NCI-H1092 (cell line): Measurements from ENCODE around the gene RMND1.
"Not testable (repeated sequence)": the region's sequence is repeated elsewhere in the genome, so short reads cannot be mapped to it uniquely, and the experiment has no call there.

Source experiments
- DNase-seq: peaks from one replicate; lab custom pipeline; 2025; lab: John Stamatoyannopoulos, UW

The RMND1 gene

DNA sequence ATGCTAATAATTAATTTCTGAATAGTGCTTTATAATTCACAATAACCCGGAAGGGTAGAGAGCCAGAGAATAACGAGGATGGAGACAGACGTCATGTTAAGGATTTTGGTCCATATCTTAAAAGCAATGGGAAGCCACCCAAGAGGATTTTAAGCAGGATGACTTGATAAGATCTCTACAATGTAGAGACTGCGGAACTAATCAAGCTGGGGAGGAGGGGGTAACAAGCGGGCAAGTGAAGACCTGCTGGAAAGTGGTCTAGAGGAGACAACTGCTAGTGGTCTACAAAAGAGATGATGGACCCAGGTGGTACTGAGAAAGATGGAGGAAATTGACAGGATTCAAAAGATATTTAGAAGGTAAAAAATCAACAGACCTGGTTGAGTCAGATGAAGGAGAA, 67.8 kb downstream of the RMND1 start:
- DNase-seq, result no peak

DNA sequence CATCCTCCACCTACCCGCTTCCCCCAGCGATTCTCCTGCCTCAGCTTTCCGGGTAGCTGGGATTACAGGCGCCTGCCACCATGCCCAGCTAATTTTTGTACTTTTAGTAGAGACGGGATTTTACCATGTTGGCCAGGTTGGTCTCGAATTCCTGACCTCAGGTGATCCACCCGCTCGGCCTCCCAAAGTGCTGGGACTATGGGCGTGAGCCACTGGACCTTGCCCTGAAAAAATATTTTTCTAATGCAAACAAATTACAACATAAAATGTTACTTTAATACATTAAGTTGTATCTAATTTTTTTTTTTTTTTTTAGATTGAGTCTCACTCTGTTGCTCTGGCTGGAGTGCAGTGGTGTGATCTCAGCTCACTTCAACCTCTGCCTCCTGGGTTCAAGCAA, 69.3 kb downstream of the RMND1 start:
- DNase-seq, result not testable (repeated sequence)

DNA sequence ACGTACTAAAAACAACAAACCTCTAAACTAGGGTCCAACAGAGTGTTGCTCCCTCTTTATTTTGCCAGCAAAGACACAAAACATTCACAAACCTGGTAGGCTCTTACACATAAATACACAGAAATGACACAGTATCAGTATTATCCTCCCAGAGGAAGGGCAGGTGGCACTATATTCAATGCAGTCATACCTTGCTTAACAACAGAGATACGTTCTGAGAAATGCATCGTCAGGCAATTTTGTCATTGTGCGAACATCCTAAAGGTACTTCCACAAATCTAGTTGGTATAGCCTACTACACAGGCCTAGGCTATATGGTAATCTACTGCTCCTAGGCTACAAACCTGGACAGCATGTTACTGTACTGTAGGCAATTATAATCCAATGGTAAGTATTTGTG, 70.2 kb downstream of the RMND1 start:
- no peak for DNase-seq

DNA sequence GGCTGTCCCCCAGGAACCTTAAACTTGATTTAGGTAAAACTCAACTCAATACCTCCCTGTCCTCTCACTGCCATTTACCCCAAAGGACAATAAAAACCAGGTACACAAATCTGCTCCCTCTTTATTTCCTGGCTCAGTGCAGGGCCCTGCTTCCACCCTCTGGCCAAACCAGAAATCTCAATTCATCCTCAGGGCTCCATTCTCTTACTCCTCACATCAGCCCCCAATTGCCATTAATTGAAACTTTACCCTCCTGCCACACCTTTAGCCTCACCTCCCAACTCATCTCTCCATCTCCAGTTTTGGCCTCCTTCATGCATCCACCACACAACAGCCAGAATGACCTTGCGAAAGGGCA, 71.1 kb downstream of the RMND1 start:
- no peak for DNase-seq

DNA sequence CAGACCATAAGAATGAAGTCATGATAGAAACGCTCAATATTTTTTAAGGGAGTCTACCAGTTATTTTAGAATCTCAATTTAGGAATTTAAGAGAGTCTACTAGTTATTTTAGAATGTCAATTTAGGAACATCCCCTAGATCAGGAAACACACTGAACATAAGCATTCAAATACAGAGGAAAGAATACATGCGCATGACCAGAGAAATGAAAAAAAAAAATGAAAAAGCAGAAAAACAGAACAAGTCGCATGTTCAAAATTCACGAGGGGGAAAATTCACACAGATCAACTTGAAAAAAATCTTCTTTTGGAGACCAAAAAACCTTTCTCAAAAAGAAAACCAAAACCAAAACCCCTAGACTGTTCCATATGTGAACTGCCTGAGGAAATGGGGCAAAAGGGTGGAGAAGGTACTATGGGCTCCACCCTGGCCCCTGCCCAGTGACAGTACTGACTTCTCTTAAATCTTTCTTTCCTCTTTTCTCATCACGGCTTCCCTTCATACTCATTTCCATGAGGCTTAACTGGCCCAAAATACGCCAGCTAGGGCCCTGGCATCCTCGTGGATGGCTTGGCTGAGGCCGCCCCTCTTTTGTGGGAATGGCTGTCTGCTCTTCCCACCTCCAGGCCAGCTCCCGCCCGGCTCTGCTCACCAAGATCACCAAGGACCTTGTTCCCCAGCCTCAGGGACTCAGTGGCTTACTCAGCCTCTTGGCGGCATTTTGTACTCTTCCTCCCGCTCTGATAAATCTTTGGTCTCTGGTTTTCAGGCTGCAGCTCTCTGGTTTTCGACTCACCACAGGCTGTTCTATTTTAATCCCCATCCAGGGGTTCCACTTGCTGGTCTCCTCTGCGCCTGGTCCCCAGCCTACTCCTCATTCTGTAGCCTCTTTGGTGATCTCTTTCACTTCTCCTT, 71.7 kb downstream of the RMND1 start:
- DNase-seq, result no peak

DNA sequence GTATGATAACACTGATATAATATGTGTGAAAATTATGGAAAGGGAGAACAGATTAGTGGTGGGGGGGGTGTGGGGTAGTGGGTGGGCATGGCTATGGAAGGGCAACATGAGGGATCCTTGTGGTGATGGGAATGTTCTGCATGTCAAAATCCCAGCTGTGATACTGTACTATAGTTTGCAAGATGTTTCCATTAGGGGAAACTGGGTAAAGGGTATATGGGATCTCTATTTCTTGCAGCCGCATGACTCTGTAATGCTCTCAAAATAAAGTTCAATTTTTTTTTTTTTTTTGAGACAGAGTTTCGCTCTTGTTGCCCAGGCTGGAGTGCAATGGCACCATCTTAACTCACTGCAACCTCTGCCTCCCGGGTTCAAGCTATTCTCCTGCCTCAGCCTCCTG, 74.8 kb downstream of the RMND1 start:
- DNase-seq, result no peak

DNA sequence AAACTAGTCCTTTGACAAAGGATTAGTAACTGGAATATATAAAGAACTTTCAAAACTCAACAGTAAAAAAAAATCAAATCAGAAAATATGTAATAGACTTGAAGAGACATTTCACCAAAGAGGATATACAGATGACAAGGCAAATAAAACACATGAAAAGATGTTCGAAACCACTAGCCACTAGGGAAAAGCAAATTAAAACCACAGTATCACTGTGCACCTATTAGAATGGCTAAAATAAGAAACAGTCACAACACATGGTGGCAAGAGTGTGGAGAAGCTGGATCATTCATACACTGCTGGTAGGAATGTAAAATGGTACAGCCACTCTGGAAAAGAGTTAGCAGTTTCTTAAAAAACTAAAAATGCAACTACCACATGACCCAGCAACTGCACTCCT, 75.5 kb downstream of the RMND1 start:
- no peak for DNase-seq

DNA sequence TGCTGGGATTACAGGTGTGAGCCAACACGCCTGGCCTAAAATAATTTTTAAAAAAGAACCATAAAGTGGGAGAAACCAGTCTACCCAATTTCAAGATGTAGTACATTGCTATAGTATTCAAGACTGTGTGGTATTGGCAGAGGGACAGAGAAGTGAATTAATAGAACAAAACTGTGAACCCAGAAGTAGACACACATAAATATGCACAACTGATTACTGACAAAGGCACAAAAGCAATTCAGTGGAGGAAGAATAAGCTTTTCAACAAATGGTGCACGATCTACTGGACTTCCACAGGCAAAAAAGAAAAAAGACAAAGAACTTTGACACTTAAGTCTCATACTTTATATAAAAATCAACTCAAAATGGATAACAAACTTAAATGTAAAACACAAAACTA, 76.1 kb downstream of the RMND1 start:
- DNase-seq, result no peak

DNA sequence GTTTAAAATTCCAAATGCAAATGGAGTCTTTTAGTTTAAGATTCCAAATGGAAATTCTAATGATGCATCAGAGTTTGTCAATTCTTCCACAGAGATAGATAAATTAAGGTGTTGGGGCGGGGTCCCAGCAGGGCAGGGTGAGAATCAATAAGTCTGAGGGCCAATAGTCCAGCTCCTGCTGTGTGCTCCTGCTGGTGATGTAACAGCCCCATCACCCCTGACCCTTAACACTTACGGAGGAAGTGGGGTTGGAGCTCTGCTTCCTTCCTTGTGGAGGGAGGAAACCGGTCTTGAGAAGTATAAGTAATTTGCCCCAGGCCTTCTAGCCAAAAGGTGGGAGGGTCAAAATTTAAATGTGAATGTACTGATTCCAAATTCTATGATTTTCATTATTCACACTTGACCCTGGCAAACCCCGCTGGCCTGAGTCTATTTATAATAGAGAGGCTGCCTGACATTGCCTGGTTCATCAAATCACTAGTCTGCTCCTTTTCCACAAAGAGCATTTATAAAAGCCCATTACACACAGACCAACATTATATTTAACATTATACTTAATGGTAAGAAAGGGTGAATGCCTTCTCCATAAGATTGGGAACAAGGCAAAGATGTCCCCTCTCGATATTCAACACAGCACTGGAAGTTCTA, 77.8 kb downstream of the RMND1 start:
- DNase-seq, result no peak

DNA sequence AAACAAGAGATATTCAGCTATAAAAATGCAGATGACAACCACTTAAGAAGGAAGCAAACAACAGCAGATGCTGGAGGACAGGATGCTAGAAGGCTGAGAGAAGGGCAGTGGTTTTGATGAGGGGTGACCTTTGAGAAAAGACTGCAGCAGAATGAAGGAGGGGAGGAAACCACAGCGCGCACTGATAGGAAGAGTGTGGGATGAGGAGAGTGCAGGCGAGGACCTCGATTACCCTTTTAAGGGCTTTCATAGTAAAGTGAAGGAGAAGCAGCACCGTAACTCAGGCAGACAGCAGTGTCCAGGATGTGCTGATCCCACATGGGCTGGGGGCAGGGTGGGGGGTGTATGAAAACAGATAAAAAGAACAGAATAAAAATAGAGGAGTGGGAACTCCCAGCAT, 79.8 kb downstream of the RMND1 start:
- no peak for DNase-seq

DNA sequence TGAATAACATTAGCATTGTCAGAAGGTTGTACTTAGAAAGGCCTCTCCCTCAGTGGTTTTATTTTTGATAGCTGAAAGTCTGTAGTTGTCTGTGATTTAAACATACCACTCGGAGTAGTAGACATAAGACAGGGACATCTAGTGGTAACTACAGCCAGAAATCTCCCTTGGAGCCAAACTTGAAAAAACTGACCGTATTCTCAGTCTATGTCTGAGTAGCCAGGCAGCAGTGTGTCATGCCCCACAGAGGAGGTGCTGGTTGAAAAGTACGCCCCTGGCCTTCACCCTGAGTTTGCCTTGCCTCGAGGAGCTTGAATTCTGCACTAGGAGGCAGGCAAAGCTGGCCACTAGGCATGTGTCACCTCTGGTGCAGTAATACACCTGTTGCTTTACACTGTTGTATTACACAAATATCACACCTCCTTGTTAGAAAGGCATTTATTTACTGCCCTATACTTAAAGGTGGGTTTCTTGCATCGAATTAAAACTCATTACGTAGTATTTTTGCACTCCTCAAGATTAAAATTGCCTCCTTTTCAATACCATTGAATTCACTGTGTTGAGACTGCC, 81.3 kb downstream of the RMND1 start:
- DNase-seq, result no peak

DNA sequence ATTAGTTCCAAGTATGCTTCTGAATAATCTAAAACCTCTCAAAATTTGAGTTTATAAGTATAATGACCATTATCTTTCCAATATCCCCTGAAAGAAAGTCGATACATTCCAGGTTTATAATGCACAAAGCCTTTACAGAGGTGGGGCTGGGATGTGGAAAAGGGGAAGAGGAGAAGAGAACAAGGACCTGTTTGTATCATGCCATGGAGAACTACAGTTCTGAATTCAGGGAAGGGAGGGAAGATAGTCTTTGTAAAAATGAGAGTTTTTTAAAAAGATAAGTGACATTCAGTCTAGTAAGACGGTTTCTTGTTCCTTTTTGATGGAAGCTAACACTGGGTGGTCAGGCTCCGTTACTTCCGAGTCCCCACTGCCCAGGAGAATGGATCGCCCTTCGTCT, 86.7 kb downstream of the RMND1 start:
- DNase-seq, result no peak

DNA sequence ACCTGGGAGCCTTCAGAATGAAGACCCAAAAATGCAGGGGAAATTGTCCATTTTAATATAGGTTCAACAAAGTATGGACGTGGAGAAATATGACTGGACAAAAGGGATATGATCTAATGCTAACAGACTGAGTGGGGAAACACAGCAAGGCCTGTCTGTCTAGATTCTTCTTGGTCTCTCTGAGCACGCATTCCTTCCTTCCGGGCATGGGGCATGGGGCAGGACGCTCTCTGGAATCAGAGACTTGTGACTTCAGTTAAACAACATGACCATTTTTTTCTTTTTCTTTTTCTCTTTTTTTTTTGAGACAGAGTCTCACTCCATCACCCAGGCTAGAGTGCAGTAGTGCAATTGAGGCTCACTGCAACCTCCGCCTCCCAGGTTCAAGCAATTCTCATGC, 92.4 kb downstream of the RMND1 start:
- no peak for DNase-seq

DNA sequence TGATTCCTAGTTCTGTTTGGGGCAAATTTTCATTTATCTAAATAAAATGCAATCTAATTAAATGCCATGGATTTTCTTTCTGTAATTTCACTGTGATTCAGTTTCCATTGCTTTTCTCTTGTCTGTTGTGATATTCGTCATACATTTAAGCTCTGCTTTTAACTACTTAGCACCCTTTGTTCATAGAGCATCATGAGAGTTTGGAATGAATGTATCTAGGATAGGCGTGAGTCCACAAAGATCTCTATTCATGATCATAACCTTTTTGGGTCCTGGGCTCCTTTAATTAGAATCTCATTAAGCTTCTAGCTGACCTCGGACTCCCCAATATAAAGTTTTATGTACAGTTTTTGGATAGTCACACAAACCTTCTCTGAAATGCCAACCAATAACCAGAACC, 93.5 kb downstream of the RMND1 start:
- DNase-seq, result no peak

DNA sequence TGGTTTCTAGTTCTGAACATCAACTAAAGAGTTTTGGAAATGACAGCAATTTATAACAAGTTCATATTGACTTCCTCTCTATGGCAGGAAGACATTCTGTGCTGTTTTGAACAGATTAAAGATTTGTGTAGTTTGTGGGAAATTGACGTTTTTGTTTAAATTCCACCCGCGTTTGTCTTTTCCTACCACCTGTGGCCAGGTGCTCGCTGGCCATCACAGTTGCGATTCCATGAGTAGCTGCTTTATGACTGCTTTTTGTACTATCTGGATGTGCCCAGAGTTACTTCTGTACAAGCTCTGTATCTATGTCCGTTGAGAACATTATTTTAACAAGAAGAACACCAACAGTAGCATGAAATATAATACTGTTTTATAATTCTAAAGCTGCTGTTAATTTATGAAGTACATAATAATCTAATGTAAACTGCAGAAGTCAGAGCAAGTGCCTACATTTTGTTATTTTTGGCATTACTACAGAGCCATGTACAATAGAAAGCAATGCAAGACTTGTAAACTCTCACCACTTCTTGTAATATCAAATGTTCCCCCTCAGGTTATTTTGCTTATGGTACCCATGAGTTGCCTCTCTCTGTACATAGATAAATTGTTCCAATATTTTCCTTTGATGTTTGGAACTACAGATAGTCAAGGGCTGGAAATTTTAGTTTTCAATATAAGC, 94.0 kb downstream of the RMND1 start:
- DNase-seq, result no peak

DNA sequence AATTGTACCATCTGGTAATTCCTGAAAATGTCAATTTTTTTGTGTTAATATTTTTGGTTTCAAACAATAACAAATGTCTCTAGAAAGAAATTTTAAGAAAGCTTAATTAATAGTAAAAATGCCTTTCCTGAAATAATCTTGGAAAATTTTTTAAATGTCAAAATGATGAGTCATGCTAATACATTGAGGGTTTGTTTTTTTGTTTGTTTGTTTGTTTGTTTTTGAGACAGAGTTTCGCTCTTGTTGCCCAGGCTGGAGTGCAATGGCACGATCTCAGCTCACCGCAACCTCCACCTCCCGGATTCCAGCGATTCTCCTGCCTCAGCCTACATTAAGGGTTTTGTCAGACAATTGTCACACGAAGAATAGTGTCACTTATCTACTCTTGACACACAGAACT, 94.9 kb downstream of the RMND1 start:
- DNase-seq, result not testable (repeated sequence)
